Measurements from ENCODE around the gene ACOX3. TPM values are rescaled to one million over a fixed set of nuclear protein-coding genes. Genes with fewer than 3 reads are reported as not detected.

ACOX3 gene
- polyA plus RNA-seq, 1 donor (not counting 4 experiments of a cell fraction or from before 2014, with no cell fraction given) = 6.7 TPM

DNA sequence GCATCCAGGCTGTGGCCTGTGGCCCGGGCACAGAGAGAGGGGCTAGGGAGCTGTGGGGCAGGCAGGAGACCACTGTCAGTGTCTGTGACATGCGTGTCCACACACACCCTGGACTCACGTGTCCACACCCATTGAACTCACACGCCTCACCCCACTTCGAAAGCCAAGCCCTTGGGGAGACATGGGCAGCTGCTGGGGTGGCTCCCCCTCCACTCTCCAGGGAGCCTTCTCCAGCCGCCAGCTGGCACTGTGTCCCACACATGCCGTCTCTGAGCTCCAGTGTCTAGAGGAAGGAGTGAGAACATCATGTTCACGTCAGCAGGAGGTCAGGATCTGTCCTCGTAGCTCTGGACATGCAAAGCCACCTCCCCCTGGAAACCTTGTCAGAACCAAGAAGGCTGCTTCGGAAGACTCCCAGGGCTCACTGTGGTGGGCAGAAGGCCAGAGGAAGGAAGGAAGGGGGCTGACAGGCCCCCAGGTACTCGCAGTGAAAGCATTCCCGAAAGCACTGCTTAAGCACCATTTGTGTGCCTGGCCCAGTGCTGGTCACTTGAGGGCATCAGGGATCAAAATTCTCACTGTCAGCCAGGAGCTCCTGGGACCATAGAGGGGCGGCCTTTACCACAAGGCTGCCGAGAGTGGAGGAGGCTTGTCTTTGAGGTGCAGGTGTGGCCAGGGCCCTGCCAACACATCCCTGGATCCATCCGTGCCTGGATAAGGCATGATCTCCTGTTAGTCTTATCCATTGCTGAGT is 109.5 kb downstream of the ACOX3 start:
- dilution Hi-C loops (cut with MboI; ENCODE audit: extremely low pct_ligation_motif_present, low sequenced_read_pairs) = no loop called here
- Histone ChIP-seq H2AFZ (ENCODE audit: control insufficient read depth, low read length) (no peak overlapping the region), H3K9ac (ENCODE audit: control insufficient read depth, extremely low read depth, insufficient read depth, low read length) (no peak overlapping the region), H3K4me3 (ENCODE audit: control insufficient read depth in 2 of 3, extremely low read depth in 1 of 3, insufficient read depth in 2 of 3, low read depth in 1 of 3, low read length in 3 of 3) (no peak overlapping the region), H3K27me3 (ENCODE audit: control insufficient read depth, extremely low read depth, insufficient read depth, low read length) (no peaks in the 10 kb centered on the region), H4K20me1 (ENCODE audit: control insufficient read depth, extremely low read depth, insufficient read depth, low read length) (no peaks in the 10 kb centered on the region), H3K9me3 (ENCODE audit: control insufficient read depth, low read depth, low read length) (no peaks in the 10 kb centered on the region), H3K79me2 (ENCODE audit: control insufficient read depth, insufficient read depth, low read length) (no peaks in the 10 kb centered on the region), H3K36me3 (ENCODE audit: control insufficient read depth in 2 of 2, extremely low read depth in 1 of 2, insufficient read depth in 2 of 2, low read length in 2 of 2) (no peaks in the 10 kb centered on the region), H3K9me1 (ENCODE audit: control insufficient read depth, extremely low read depth, insufficient read depth, low read length) (no peaks in the 10 kb centered on the region), H3K4me1 (ENCODE audit: control insufficient read depth, extremely low read depth, insufficient read depth, low read length) (peaks cover 10% of the 10 kb centered on the region), H3K4me2 (ENCODE audit: control insufficient read depth, extremely low read depth, insufficient read depth, low read depth, low read length) (no peak overlapping the region), H3K27ac (ENCODE audit: control insufficient read depth, insufficient read depth, low read length) (no peak overlapping the region)
- FAIRE-seq (no peak), DNase-seq (ENCODE audit: low read depth, low spot score) (no peak)
- no peak for TF ChIP-seq EZH2 (IDR thresholded peaks at IDR 0.05; ENCODE audit: low read length)
- TF ChIP-seq, protein P1, sequence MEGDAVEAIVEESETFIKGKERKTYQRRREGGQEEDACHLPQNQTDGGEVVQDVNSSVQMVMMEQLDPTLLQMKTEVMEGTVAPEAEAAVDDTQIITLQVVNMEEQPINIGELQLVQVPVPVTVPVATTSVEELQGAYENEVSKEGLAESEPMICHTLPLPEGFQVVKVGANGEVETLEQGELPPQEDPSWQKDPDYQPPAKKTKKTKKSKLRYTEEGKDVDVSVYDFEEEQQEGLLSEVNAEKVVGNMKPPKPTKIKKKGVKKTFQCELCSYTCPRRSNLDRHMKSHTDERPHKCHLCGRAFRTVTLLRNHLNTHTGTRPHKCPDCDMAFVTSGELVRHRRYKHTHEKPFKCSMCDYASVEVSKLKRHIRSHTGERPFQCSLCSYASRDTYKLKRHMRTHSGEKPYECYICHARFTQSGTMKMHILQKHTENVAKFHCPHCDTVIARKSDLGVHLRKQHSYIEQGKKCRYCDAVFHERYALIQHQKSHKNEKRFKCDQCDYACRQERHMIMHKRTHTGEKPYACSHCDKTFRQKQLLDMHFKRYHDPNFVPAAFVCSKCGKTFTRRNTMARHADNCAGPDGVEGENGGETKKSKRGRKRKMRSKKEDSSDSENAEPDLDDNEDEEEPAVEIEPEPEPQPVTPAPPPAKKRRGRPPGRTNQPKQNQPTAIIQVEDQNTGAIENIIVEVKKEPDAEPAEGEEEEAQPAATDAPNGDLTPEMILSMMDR (optimal IDR thresholded peaks at IDR 0.05 in 1 of 3, IDR thresholded peaks at IDR 0.05 in 1 of 3, conservative IDR thresholded peaks at IDR 0.05 in 1 of 3; ENCODE audit: extremely low read depth in 1 of 3, insufficient read depth in 2 of 3, low read length in 3 of 3) = no peak

DNA sequence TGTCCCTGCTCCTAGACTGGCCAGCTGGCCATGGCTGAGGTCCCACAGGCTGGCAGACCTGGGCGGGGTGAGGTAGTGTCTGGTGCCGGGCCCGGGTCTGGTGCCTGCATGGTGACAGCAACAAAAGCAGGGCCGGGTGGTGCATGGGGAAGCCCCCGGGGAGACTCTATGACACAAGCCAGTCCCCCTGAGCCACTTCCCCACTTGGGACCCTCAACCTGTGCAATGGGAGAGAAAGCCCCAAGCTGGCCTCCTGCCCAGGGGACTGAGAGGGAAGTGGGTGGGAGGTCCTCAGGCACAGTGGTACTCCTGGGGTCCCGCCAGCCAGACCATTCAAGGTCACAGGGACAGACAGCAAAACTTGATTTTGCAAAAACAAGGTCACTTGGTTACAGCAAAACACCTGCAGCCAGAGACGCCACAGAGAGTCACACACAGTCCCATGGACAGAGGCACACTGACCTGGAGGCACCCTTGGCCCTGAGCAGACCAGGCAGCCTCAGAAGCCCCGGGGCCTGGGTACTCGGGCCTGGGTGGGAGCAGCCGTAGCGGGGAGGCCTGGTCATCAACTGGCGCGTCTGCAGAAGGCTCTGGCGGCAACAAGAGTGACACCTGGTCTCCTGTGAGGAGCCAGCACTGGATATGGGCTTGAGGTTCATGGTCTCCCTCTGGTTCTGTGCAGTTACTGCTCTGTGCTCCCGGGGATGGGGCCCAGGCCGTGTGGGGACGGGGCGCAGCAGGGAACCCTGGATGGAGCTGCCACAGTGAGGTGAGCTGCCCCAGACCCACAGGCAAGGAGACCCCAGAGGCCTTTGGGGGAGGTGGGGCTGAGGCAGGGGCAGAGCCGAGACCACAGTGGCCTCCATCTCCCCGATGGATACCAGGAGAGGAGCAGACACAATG is 110.4 kb downstream of the ACOX3 start:
- H3K27me3 ChIP-seq (ENCODE audit: control insufficient read depth, extremely low read depth, insufficient read depth, low read length) = no peaks in the 10 kb centered on the region
- FAIRE-seq (no peak), DNase-seq (ENCODE audit: low read depth, low spot score) (no peak)
- no peak overlapping the region for H3K27ac ChIP-seq (ENCODE audit: control insufficient read depth, insufficient read depth, low read length)
- H3K36me3 ChIP-seq (ENCODE audit: control insufficient read depth in 2 of 2, extremely low read depth in 1 of 2, insufficient read depth in 2 of 2, low read length in 2 of 2) = no peaks in the 10 kb centered on the region
- no peak overlapping the region for H3K4me3 ChIP-seq (ENCODE audit: control insufficient read depth in 2 of 3, extremely low read depth in 1 of 3, insufficient read depth in 2 of 3, low read depth in 1 of 3, low read length in 3 of 3)
- no peaks in the 10 kb centered on the region for H3K79me2 ChIP-seq (ENCODE audit: control insufficient read depth, insufficient read depth, low read length)
- TF ChIP-seq EZH2 (IDR thresholded peaks at IDR 0.05; ENCODE audit: low read length) = no peak
- TF ChIP-seq, protein P1 (optimal IDR thresholded peaks at IDR 0.05 in 1 of 3, IDR thresholded peaks at IDR 0.05 in 1 of 3, conservative IDR thresholded peaks at IDR 0.05 in 1 of 3; ENCODE audit: extremely low read depth in 1 of 3, insufficient read depth in 2 of 3, low read length in 3 of 3) = no peak
- no peak overlapping the region for H3K4me2 ChIP-seq (ENCODE audit: control insufficient read depth, extremely low read depth, insufficient read depth, low read depth, low read length)
- peaks cover 15% of the 10 kb centered on the region for H3K4me1 ChIP-seq (ENCODE audit: control insufficient read depth, extremely low read depth, insufficient read depth, low read length)
- H3K9me3 ChIP-seq (ENCODE audit: control insufficient read depth, low read depth, low read length) = no peaks in the 10 kb centered on the region
- H2AFZ ChIP-seq (ENCODE audit: control insufficient read depth, low read length) = no peak overlapping the region
- H3K9me1 ChIP-seq (ENCODE audit: control insufficient read depth, extremely low read depth, insufficient read depth, low read length) = no peaks in the 10 kb centered on the region
- H3K9ac ChIP-seq (ENCODE audit: control insufficient read depth, extremely low read depth, insufficient read depth, low read length) = no peak overlapping the region
- dilution Hi-C loops (cut with MboI; ENCODE audit: extremely low pct_ligation_motif_present, low sequenced_read_pairs) = no loop called here
- H4K20me1 ChIP-seq (ENCODE audit: control insufficient read depth, extremely low read depth, insufficient read depth, low read length) = no peaks in the 10 kb centered on the region

Data from keratinocyte (primary cell).